NT2/D1 (cell line): ENCODE measurements around the gene ADORA1.

Experiments
- DNase-seq: peaks from one replicate; pipeline ENCODE4 v3.0.0-alpha.2; 2011; ENCODE audit warnings: low read depth, low spot score
- H3K27me3 ChIP-seq: 2 replicates; pipeline ENCODE4 v1.6.0; 2011; ENCODE audit warnings: mild to moderate bottlenecking; ENCODE audit not compliant: insufficient read length, insufficient read depth
- H3K36me3 ChIP-seq: 2 replicates; pipeline ENCODE4 v1.6.1; 2011; ENCODE audit warnings: mild to moderate bottlenecking, low read length, mixed read lengths; ENCODE audit not compliant: insufficient read depth, insufficient read length
- H3K4me1 ChIP-seq: 2 replicates; pipeline ENCODE4 v1.5.1; 2011; ENCODE audit not compliant: insufficient read depth, insufficient read length
- H3K4me3 ChIP-seq: 2 replicates; pipeline ENCODE4 v1.5.1; 2011; ENCODE audit warnings: low read depth; ENCODE audit not compliant: insufficient read length
- H3K9ac ChIP-seq: 2 replicates; pipeline ENCODE4 v1.6.0; 2011; ENCODE audit warnings: low read depth; ENCODE audit not compliant: insufficient read length
- H3K9me3 ChIP-seq: 2 replicates; pipeline ENCODE4 v1.5.1; 2011; ENCODE audit warnings: mild to moderate bottlenecking, low read length; ENCODE audit not compliant: insufficient read depth
- SUZ12 ChIP-seq: IDR thresholded peaks from 2 replicates; pipeline ENCODE4 v1.6.1; 2011; ENCODE audit not compliant: insufficient read length, insufficient read depth; ENCODE audit errors: extremely low read depth
- YY1 ChIP-seq: IDR thresholded peaks from 2 replicates; pipeline ENCODE4 v1.6.1; 2011; ENCODE audit not compliant: insufficient read length, insufficient read depth
- ZNF274 ChIP-seq: IDR thresholded peaks from 2 replicates; pipeline ENCODE4 v1.6.1; 2011; ENCODE audit warnings: mild to moderate bottlenecking, low read depth, low read length

Gene ADORA1

DNA sequence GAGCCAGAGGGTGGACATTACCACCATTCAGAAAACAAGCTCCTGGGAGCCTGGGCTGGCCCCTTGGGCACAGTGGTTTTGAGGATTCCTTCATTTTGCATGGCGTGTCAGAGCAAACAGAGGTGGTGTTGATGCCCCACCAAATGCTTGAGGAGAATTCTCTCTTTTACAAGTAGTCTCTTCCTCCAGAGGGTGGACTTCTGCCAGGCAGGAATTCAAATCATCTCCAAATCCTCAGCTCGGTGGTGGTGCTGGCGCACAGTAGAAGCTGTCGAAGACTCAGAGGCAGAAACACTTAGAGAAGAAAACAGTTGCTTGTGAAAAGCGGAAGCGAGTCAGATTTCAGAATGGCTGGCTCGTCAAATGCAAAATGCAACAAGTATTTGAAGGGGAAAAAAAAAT lies 62.4 kb downstream of the ADORA1 start:
- Histone ChIP-seq H3K9me3 (no peaks in the 10 kb centered on the region), H3K36me3 (no peaks in the 10 kb centered on the region), H3K27me3 (no peaks in the 10 kb centered on the region), H3K4me1 (peaks cover 19% of the 10 kb centered on the region), H3K4me3 (no peak overlapping the region), H3K9ac (no peak overlapping the region)
- TF ChIP-seq ZNF274, result no peak
- no peak for TF ChIP-seq SUZ12
- no peak for TF ChIP-seq YY1
- DNase-seq, result no peak

DNA sequence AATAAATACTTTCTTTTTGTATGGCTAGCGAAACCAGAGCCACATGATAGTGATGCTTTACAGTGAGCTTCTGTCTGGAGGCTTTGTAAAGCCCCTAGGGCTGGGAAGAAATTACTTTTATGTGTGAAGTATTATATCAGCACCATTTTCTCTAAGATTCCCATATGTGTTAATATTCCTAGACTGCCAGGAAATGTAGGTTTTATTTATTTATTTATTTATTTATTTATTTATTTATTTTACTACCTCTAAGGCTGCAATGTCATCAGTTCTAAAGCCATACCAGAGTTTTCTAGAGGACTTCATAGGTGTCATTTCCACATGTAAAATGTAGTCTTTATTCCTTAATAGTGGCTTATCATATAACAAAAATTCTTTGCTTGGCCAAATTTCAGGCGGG lies 63.4 kb downstream of the ADORA1 start:
- H3K4me3 ChIP-seq, result no peak overlapping the region

DNA sequence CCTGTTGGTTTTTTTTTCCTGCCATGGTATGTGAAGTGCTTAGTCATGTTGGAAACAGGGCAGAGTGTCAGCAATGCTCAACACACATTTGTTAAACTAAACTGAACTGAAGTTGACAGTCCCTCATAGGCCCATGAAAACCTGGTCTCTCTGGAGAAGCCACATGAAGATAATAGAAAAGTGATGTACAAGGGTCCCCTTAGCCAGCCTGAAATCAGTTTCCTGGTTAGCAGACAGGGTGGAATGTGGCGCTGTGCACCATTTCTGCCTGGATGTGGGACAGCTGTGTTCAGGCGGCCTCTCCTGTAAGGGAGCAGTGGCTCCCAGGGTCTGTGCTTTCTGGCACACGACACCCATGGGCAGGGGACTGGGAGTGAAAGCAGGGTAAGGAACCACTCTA lies 68.8 kb downstream of the ADORA1 start:
- H3K9me3 ChIP-seq, result peaks cover 7% of the 10 kb centered on the region; the same call in 1 of the 2 replicates
- H3K9ac ChIP-seq, result no peak overlapping the region
- H3K27me3 ChIP-seq, result no peaks in the 10 kb centered on the region
- no peak for DNase-seq
- TF ChIP-seq YY1 (no peak), ZNF274 (no peak), SUZ12 (no peak)
- H3K36me3 ChIP-seq, result no peaks in the 10 kb centered on the region
- peaks cover 8% of the 10 kb centered on the region for H3K4me1 ChIP-seq
- no peak overlapping the region for H3K4me3 ChIP-seq

More for the DNA sequence above, 63.4 kb downstream of the ADORA1 start:
- no peak for DNase-seq
- TF ChIP-seq SUZ12 (no peak), YY1 (no peak), ZNF274 (no peak)
- peaks cover 11% of the 10 kb centered on the region for H3K4me1 ChIP-seq
- H3K36me3 ChIP-seq, result no peaks in the 10 kb centered on the region
- no peaks in the 10 kb centered on the region for H3K9me3 ChIP-seq
- no peaks in the 10 kb centered on the region for H3K27me3 ChIP-seq
- H3K9ac ChIP-seq, result no peak overlapping the region

DNA sequence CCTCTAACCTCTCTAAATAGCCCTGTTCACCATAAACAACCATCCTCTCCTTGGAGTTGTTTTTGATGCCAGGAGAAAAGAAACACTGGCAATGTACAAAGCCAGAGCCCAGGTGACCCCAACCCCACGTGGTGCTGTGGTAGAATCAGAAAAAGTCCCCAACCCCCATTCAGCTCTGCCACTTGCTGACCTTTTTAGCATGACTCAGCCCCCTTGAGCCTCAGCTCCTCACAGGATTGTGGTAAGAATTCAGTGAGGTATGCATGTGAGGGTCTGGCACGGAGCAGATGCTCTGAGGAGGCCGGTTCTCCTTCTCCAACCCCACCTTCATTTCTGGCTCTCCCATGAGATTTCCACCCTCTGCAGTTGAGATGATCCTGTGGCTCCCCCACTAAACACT lies 70.1 kb downstream of the ADORA1 start:
- peak; percentile 70 for DNase-seq
- H3K9me3 ChIP-seq, result peaks cover 7% of the 10 kb centered on the region; the same call in 1 of the 2 replicates
- H3K4me3 ChIP-seq, result no peak overlapping the region
- H3K4me1 ChIP-seq, result peaks cover 8% of the 10 kb centered on the region
- no peaks in the 10 kb centered on the region for H3K36me3 ChIP-seq
- TF ChIP-seq ZNF274, result no peak
- no peak for TF ChIP-seq SUZ12
- no peak for TF ChIP-seq YY1
- H3K9ac ChIP-seq, result no peak overlapping the region
- H3K27me3 ChIP-seq, result no peaks in the 10 kb centered on the region

DNA sequence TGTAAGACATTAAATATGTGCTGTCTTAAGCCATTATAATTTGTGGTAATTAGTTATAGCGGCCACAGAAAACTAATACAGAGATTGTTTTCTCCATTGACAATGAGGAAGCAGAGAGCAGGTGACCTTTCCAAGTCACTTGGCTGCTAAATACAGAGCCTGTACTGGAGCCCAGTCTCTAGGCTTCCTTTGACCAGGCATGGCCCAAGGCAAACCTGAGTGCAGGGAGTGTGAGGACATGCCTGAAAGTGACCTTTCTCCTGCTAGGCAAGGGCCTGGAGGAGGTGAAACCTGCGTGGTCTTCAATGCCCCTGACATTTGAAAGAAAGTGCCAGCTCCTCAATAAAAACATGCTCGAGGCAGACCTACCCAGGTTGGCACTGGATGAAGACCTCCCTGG lies 71.5 kb downstream of the ADORA1 start:
- Histone ChIP-seq H3K9ac (no peak overlapping the region), H3K36me3 (no peaks in the 10 kb centered on the region), H3K27me3 (no peaks in the 10 kb centered on the region), H3K4me1 (peaks cover 8% of the 10 kb centered on the region), H3K9me3 (peaks cover 7% of the 10 kb centered on the region; the same call in 1 of the 2 replicates), H3K4me3 (no peak overlapping the region)
- TF ChIP-seq SUZ12, result no peak
- TF ChIP-seq YY1, result no peak
- no peak for TF ChIP-seq ZNF274
- no peak for DNase-seq

DNA sequence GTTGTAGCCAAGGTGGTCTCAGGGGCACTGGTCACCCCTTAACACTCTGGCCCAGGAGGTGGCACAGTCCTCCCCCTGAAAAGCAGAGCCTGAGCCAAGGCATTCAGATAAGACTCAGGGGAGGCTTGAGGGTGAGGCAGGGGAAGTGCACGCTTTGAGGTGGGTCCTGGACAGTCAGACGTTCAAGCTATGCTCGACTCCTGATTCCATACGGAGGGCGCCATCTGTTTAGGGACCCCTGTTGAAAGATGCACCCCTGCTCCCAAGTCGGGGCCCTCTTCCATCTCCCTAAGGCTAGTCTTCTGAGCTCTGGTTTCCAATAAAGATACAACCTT lies 71.9 kb downstream of the ADORA1 start:
- DNase-seq, result no peak
- H3K4me3 ChIP-seq, result no peak overlapping the region
- H3K36me3 ChIP-seq, result no peaks in the 10 kb centered on the region
- H3K9me3 ChIP-seq, result peaks cover 7% of the 10 kb centered on the region; the same call in 1 of the 2 replicates
- H3K9ac ChIP-seq, result no peak overlapping the region
- TF ChIP-seq YY1 (no peak), ZNF274 (no peak), SUZ12 (no peak)
- peaks cover 8% of the 10 kb centered on the region for H3K4me1 ChIP-seq
- no peaks in the 10 kb centered on the region for H3K27me3 ChIP-seq

DNA sequence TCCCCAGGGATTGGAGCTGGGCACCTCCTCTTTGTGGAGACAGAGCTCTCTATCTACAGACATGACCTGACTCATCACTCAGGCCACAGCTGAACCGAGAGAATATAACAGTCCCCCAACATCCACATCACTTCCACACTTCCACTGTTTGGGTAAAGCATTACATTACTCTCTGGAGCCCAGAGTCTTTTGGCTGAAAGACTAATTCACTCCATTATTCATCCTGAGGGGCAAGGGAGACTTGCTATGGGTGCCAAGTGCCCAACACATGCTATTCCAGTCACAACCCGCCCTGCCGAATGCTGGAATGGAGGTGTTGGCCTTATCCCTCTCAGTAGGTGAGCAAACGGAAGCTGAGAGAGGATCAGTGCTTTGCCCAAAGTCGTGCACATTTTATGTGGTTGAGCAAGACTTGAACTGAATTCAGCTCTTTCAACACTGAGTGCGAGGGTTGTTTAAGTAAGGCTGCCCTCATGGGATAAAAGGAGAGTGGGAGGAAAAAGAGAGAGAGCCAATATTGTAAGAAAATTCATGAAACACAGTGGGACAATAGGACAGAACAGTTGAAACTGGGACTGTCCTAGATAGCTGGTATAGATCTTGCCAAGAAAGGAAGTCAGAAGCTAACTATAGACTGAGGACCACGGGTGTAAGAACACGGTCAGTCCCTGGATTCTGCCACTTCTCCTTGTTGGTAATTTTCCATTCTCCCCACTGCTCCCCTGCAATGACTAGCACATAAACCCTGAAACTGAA lies 72.5 kb downstream of the ADORA1 start:
- TF ChIP-seq ZNF274, result no peak
- no peak for TF ChIP-seq SUZ12
- no peak for TF ChIP-seq YY1
- Histone ChIP-seq H3K4me1 (peaks cover 8% of the 10 kb centered on the region), H3K4me3 (no peak overlapping the region), H3K36me3 (no peaks in the 10 kb centered on the region), H3K9me3 (peaks cover 7% of the 10 kb centered on the region; the same call in 1 of the 2 replicates), H3K27me3 (no peaks in the 10 kb centered on the region), H3K9ac (no peak overlapping the region)
- DNase-seq, result no peak
